Neural crest cell (in vitro differentiated cells): ENCODE results near the gene LHFPL2. TPM values are rescaled to one million over a fixed set of nuclear protein-coding genes. Genes with fewer than 3 reads are reported as not detected.

Experiments
- DNase-seq: peaks from one replicate; pipeline ENCODE4 v3.0.0; 2021; ENCODE audit warnings: low read depth, mixed read lengths, low spot score
- H3K27ac Mint-ChIP-seq: one replicate; pipeline ENCODE4 v1.8.0; 2021; ENCODE audit warnings: mild to moderate bottlenecking, mixed read lengths; ENCODE audit not compliant: unreplicated experiment
- H3K27me3 Mint-ChIP-seq: 2 replicates; pipeline ENCODE4 v1.8.0; 2021; ENCODE audit warnings: low read depth, mild to moderate bottlenecking, mixed read lengths
- H3K36me3 Mint-ChIP-seq: 2 replicates; pipeline ENCODE4 v1.8.0; 2021; ENCODE audit warnings: low read depth, mild to moderate bottlenecking, mixed read lengths
- H3K4me1 Mint-ChIP-seq: 2 replicates; pipeline ENCODE4 v1.8.0; 2021; ENCODE audit warnings: mixed read lengths
- H3K4me3 Mint-ChIP-seq: one replicate; pipeline ENCODE4 v1.8.0; 2021; ENCODE audit warnings: mild to moderate bottlenecking, mixed read lengths
- H3K9me3 Mint-ChIP-seq: 2 replicates; pipeline ENCODE4 v1.8.0; 2021; ENCODE audit warnings: mixed read lengths
- CTCF ChIP-seq: fragments of 200-600 bp; sonication (generic); conservative IDR thresholded peaks from 2 replicates; pipeline ENCODE4 v1.5.0; 2021; ENCODE audit warnings: antibody characterized with exemption, mild to moderate bottlenecking
- total RNA-seq: library from RNA; stranded (reverse); gene quantifications from 2 replicates; pipeline ENCODE4 v1.2.1, GENCODE V29; 2021

Gene LHFPL2
- total RNA-seq, 1 donor from 2014 or later: 15.0 TPM

DNA sequence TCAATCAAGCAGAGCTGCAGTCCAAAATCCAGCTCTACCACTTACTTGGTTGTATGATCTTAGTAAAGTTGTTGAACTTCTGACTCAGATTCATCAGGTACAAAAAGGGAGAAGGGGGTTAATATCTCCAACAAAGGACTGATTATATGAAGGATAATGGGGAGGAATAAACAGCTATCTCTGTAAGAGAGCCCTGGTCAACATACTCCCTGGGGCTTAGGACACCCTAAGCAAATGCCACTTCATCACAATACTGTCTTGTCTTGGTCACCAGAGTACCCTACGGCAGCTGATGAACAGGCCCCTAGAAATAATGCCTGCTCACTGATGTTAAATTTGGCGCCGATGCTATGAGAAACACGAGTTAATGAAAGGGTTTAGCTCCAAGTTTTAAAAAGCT, 34.8 kb downstream of the LHFPL2 start:
- H3K36me3 Mint-ChIP-seq: peaks cover 15% of the 10 kb centered on the region
- no peaks in the 10 kb centered on the region for H3K27me3 Mint-ChIP-seq
- peak overlapping the region; percentile 3 for H3K4me3 Mint-ChIP-seq
- DNase-seq: no peak
- no peak for TF ChIP-seq CTCF
- peaks cover 34% of the 10 kb centered on the region for H3K4me1 Mint-ChIP-seq
- peak overlapping the region; percentile 71 for H3K27ac Mint-ChIP-seq
- peaks cover 3% of the 10 kb centered on the region for H3K9me3 Mint-ChIP-seq

DNA sequence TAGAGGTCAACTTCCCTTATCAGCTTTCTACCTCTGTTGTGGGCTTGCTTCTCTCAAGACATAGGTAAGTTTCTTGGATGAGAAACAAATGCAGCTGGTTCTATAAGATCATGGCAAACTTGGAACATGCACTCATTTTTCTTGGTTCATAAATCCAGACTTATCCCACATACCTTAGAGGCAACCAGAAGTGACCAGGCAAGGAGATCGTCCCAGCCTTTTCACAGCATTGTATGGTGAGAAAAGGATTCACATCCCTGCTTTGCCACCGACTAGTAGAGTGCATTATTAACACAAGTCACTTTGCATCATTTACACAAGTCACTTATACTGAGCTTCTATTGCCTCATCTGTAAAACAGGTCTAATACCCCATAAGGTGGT, 35.4 kb downstream of the LHFPL2 start:
- no peak overlapping the region for H3K27ac Mint-ChIP-seq
- H3K9me3 Mint-ChIP-seq: no peaks in the 10 kb centered on the region
- DNase-seq: no peak
- no peaks in the 10 kb centered on the region for H3K27me3 Mint-ChIP-seq
- no peak overlapping the region for H3K4me3 Mint-ChIP-seq
- peaks cover 34% of the 10 kb centered on the region for H3K4me1 Mint-ChIP-seq
- no peak for TF ChIP-seq CTCF
- peaks cover 9% of the 10 kb centered on the region for H3K36me3 Mint-ChIP-seq

GRCh38 chr5:78612227-78613150, 36.1 kb downstream of the LHFPL2 start:
- H3K27me3 Mint-ChIP-seq: no peaks in the 10 kb centered on the region
- DNase-seq: no peak
- H3K4me1 Mint-ChIP-seq: peaks cover 34% of the 10 kb centered on the region
- H3K27ac Mint-ChIP-seq: no peak overlapping the region
- no peak overlapping the region for H3K4me3 Mint-ChIP-seq
- no peaks in the 10 kb centered on the region for H3K9me3 Mint-ChIP-seq
- no peak for TF ChIP-seq CTCF
- H3K36me3 Mint-ChIP-seq: peaks cover 10% of the 10 kb centered on the region

- peaks cover 2% of the 10 kb centered on the region for H3K36me3 Mint-ChIP-seq
- peaks cover 34% of the 10 kb centered on the region for H3K4me1 Mint-ChIP-seq
- H3K4me3 Mint-ChIP-seq: no peak overlapping the region
- no peaks in the 10 kb centered on the region for H3K27me3 Mint-ChIP-seq
- H3K9me3 Mint-ChIP-seq: no peaks in the 10 kb centered on the region
- peak overlapping the region; percentile 75 for H3K27ac Mint-ChIP-seq
- TF ChIP-seq CTCF: no peak
- DNase-seq: no peak
These were observed 37.4 kb downstream of the LHFPL2 start for GRCh38 chr5:78611126-78611605.

DNA sequence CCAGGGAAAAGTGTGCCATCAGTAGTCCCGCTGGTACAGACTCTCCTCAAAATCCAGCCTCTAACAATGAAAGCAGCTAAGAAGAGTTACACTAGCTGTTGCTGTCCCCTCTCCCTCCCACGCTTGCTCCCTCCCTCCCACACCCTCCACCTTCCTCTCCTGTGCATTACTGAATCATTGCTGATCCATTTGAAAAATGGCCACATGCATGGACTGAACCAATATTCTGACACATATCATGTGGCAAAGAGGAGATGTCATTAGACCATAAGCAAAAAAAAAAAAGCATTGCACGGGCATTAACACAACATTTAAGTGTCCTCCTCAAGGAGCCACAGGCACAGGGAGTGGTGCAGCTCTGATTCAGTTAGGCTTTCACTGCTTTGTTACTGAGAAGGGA, 37.9 kb downstream of the LHFPL2 start:
- Mint-ChIP-seq H3K4me3 (no peak overlapping the region), H3K9me3 (no peaks in the 10 kb centered on the region), H3K27me3 (no peaks in the 10 kb centered on the region), H3K27ac (no peak overlapping the region), H3K36me3 (peaks cover 2% of the 10 kb centered on the region), H3K4me1 (peaks cover 34% of the 10 kb centered on the region)
- DNase-seq: no peak
- no peak for TF ChIP-seq CTCF
